ENCODE data around the gene EML4. TPM values are rescaled to one million over a fixed set of nuclear protein-coding genes. Genes with fewer than 3 reads are reported as not detected.

Gene EML4
- total RNA-seq, 3 donors from 2014 or later (not counting 1 experiment from before 2014, with no cell fraction given) = 88.4 to 136 (median 91.5) TPM

DNA sequence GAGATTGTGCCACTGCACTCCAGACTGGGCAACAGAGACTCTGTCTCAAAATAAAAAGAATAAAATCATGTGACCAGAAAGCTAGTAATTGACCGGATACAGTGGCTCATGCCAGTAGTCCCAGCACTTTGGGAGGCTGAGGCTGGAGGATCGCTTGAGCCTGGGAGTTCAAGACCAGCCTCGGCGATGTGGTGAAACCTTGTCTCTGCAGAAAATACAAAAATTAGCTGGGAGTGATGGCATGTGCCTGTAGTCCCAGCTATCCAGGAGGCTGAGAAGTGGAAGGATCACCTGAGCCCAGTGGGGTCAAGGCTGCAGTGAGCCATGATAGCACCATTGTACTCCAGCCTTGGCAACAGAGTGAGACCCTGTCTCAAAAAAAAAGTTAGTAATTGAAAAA, 155.1 kb downstream of the EML4 start:
- no peak for DNase-seq
- H3K4me3 ChIP-seq (ENCODE audit: low read length) = no peak overlapping the region
- H3K9me3 Mint-ChIP-seq = no peaks in the 10 kb centered on the region
- TF ChIP-seq, protein P1, sequence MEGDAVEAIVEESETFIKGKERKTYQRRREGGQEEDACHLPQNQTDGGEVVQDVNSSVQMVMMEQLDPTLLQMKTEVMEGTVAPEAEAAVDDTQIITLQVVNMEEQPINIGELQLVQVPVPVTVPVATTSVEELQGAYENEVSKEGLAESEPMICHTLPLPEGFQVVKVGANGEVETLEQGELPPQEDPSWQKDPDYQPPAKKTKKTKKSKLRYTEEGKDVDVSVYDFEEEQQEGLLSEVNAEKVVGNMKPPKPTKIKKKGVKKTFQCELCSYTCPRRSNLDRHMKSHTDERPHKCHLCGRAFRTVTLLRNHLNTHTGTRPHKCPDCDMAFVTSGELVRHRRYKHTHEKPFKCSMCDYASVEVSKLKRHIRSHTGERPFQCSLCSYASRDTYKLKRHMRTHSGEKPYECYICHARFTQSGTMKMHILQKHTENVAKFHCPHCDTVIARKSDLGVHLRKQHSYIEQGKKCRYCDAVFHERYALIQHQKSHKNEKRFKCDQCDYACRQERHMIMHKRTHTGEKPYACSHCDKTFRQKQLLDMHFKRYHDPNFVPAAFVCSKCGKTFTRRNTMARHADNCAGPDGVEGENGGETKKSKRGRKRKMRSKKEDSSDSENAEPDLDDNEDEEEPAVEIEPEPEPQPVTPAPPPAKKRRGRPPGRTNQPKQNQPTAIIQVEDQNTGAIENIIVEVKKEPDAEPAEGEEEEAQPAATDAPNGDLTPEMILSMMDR (IDR thresholded peaks at IDR 0.05) = no peak
- no peaks in the 10 kb centered on the region for H3K27me3 ChIP-seq (ENCODE audit: control insufficient read depth, insufficient read depth, low read length)
- H3K4me3 Mint-ChIP-seq = no peak overlapping the region
- H3K36me3 ChIP-seq (ENCODE audit: control insufficient read depth, insufficient read depth, low read length) = peaks cover 47% of the 10 kb centered on the region
- 100% methylated on average over 4 of the region's 4 CpGs for WGBS (ENCODE audit: insufficient coverage)
- H3K27ac Mint-ChIP-seq = peak overlapping the region in 1 of 2 donors; percentile 16
- peaks cover 0 to under 1% of the 10 kb centered on the region in 2 donors for H3K4me1 Mint-ChIP-seq
- H3K27me3 Mint-ChIP-seq (ENCODE audit: low read depth in 2 of 2) = no peaks in the 10 kb centered on the region
- no peaks in the 10 kb centered on the region for H3K4me1 ChIP-seq (ENCODE audit: control insufficient read depth, insufficient read depth, low read length)
- peaks cover under 1% of the 10 kb centered on the region for H3K36me3 Mint-ChIP-seq
- intact Hi-C loops (cut with micrococcal nuclease) = no loop called here
- H3K27ac ChIP-seq (ENCODE audit: low read length) = no peak overlapping the region
- no peak for ATAC-seq
- H3K9me3 ChIP-seq (ENCODE audit: control insufficient read depth, insufficient read depth, low read length) = no peaks in the 10 kb centered on the region

DNA sequence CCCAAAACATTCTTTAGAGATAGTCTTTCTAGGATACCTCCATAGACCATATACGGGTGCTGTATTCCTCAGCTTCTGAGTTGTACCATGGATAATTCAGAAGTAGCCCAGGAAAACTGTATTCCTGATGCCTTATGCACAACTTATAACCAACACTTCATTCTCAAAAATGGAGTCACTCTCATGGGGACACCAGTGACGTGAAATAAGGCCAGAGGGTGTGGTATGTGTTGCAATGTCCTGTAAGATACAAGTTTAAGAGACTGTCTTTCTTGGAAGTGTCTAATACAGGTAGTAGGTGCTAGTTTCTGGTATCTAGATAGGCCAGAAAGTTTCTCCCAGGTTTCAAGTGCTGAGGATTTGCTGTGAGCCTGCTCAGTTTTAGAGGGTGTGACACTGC, 155.8 kb downstream of the EML4 start:
- 76% methylated on average over 2 of the region's 2 CpGs for WGBS (ENCODE audit: insufficient coverage)
- TF ChIP-seq, protein P1 (IDR thresholded peaks at IDR 0.05) = no peak
- no peak overlapping the region for H3K27ac ChIP-seq (ENCODE audit: low read length)
- intact Hi-C loops (cut with micrococcal nuclease) = no loop called here
- H3K27ac Mint-ChIP-seq = peak overlapping the region in 1 of 2 donors; percentile 18
- peaks cover 6% of the 10 kb centered on the region for H3K36me3 Mint-ChIP-seq
- no peaks in the 10 kb centered on the region for H3K4me1 Mint-ChIP-seq
- no peaks in the 10 kb centered on the region for H3K4me1 ChIP-seq (ENCODE audit: control insufficient read depth, insufficient read depth, low read length)
- H3K36me3 ChIP-seq (ENCODE audit: control insufficient read depth, insufficient read depth, low read length) = peaks cover 50% of the 10 kb centered on the region
- H3K9me3 ChIP-seq (ENCODE audit: control insufficient read depth, insufficient read depth, low read length) = no peaks in the 10 kb centered on the region
- no peaks in the 10 kb centered on the region for H3K9me3 Mint-ChIP-seq
- H3K4me3 ChIP-seq (ENCODE audit: low read length) = no peak overlapping the region
- ATAC-seq = no peak
- no peaks in the 10 kb centered on the region for H3K27me3 Mint-ChIP-seq (ENCODE audit: low read depth in 2 of 2)
- no peak for DNase-seq
- no peak overlapping the region for H3K4me3 Mint-ChIP-seq
- no peaks in the 10 kb centered on the region for H3K27me3 ChIP-seq (ENCODE audit: control insufficient read depth, insufficient read depth, low read length)

DNA sequence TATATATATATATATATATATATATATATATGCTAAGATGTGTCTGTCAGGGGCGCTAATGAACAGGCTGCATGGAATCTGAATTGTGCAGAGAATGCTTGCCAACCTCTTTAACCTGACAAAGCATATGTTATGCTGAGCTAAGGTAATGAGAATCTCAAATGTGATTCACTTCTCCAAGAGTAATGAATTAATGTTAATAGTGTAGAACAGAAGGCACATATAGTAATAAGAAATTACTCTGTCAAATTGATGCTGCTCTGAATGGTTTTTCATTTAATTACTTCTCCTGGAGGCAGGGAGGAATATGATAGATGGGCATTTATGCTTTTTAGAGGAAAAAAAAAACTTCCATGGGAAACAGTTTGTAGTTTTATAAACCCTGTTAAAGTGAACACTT, 156.5 kb downstream of the EML4 start:
- Histone ChIP-seq H3K27ac (ENCODE audit: low read length) (no peak overlapping the region), H3K4me3 (ENCODE audit: low read length) (no peak overlapping the region), H3K4me1 (ENCODE audit: control insufficient read depth, insufficient read depth, low read length) (no peaks in the 10 kb centered on the region), H3K36me3 (ENCODE audit: control insufficient read depth, insufficient read depth, low read length) (peaks cover 51% of the 10 kb centered on the region), H3K27me3 (ENCODE audit: control insufficient read depth, insufficient read depth, low read length) (no peaks in the 10 kb centered on the region), H3K9me3 (ENCODE audit: control insufficient read depth, insufficient read depth, low read length) (no peaks in the 10 kb centered on the region)
- ATAC-seq (no peak), DNase-seq (no peak)
- H3K36me3 Mint-ChIP-seq = peaks cover 8% of the 10 kb centered on the region
- no peak overlapping the region for H3K27ac Mint-ChIP-seq
- H3K9me3 Mint-ChIP-seq = no peaks in the 10 kb centered on the region
- 100% methylated on average over 1 of the region's 1 CpG for WGBS (ENCODE audit: insufficient coverage)
- no peak overlapping the region for H3K4me3 Mint-ChIP-seq
- H3K4me1 Mint-ChIP-seq = no peaks in the 10 kb centered on the region
- intact Hi-C loops (cut with micrococcal nuclease) = no loop called here
- TF ChIP-seq, protein P1 (IDR thresholded peaks at IDR 0.05) = no peak
- H3K27me3 Mint-ChIP-seq (ENCODE audit: low read depth in 2 of 2) = no peaks in the 10 kb centered on the region

DNA sequence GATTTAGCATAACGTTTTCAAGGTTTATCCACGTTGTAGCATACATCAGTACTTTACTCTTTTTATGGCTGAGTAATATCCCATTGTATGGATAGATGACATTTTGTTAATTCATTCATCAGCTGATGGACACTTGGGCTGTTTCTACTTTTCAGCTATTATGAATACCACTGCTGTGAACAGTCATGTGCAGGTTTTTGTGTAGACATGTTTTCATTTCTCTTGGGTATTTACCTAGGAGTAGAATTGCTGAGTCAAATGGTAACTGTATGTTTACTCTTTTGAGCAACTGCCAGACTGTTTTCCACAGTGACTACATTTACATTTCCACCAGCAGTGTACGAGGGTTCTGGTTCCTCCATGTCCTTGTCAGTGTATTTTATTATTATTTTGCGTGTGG, 158.0 kb downstream of the EML4 start:
- Histone ChIP-seq H3K4me1 (ENCODE audit: control insufficient read depth, insufficient read depth, low read length) (no peaks in the 10 kb centered on the region), H3K27ac (ENCODE audit: low read length) (no peak overlapping the region), H3K36me3 (ENCODE audit: control insufficient read depth, insufficient read depth, low read length) (peaks cover 62% of the 10 kb centered on the region), H3K4me3 (ENCODE audit: low read length) (no peak overlapping the region), H3K9me3 (ENCODE audit: control insufficient read depth, insufficient read depth, low read length) (no peaks in the 10 kb centered on the region), H3K27me3 (ENCODE audit: control insufficient read depth, insufficient read depth, low read length) (no peaks in the 10 kb centered on the region)
- H3K27me3 Mint-ChIP-seq (ENCODE audit: low read depth in 2 of 2) = no peaks in the 10 kb centered on the region
- 82% methylated on average over 3 of the region's 4 CpGs for WGBS (ENCODE audit: insufficient coverage)
- intact Hi-C loops (cut with micrococcal nuclease) = no loop called here
- H3K36me3 Mint-ChIP-seq = peaks cover 18% of the 10 kb centered on the region
- H3K4me3 Mint-ChIP-seq = no peak overlapping the region
- DNase-seq (no peak), ATAC-seq (no peak)
- TF ChIP-seq, protein P1 (IDR thresholded peaks at IDR 0.05) = no peak
- no peaks in the 10 kb centered on the region for H3K9me3 Mint-ChIP-seq
- no peaks in the 10 kb centered on the region for H3K4me1 Mint-ChIP-seq
- H3K27ac Mint-ChIP-seq = peak overlapping the region in 1 of 2 donors; percentile 48

Measured in natural killer cell (primary cell).